GM12891 (cell line): ENCODE data around the gene HSD17B8.

Experiments used
- POLR2A ChIP-seq: IDR thresholded peaks from 2 replicates; pipeline ENCODE4 v1.6.1; 2011; ENCODE audit warnings: low read depth, low read length, control low read depth
- POLR2AphosphoS5 ChIP-seq: IDR thresholded peaks from 2 replicates; pipeline ENCODE4 v1.6.1; 2011; ENCODE audit warnings: low read depth, low read length, control low read depth
- TAF1 ChIP-seq: IDR thresholded peaks from 2 replicates; pipeline ENCODE4 v1.6.1; 2011; ENCODE audit warnings: low read depth, low read length, control low read depth

GRCh38 chr6:33183071-33183683, 21.3 kb upstream of the HSD17B8 start:
- TF ChIP-seq POLR2A (no peak), POLR2AphosphoS5 (no peak), TAF1 (no peak)
